CD4-positive, alpha-beta memory T cell (primary cell): ENCODE measurements around the gene CCND3. TPM values are rescaled to one million over a fixed set of nuclear protein-coding genes. Genes with fewer than 3 reads are reported as not detected.

ENCODE experiments used
- CTCF ChIA-PET: fragments of 350-600 bp; sonication (Branson Sonifier 250); formaldehyde crosslinking; loops from one replicate; lab custom pipeline; 2021; ENCODE audit warnings: inconsistent platforms; ENCODE audit not compliant: partially characterized antibody; lab: Charles Lee
- POLR2A ChIA-PET: fragments of 350-600 bp; sonication (Branson Sonifier 250); formaldehyde crosslinking; loops from one replicate; lab custom pipeline; 2021; ENCODE audit not compliant: partially characterized antibody; lab: Charles Lee
- DNase-seq, 5 donors: peaks; one replicate each; pipeline versions ENCODE4 v3.0.0 to v3.0.0-alpha.2; 2020 to 2022; ENCODE audit warnings: mixed read lengths in 1 of 5
- H3K27ac ChIP-seq: one replicate; pipeline ENCODE4 v1.7.0; 2013; ENCODE audit warnings: low read depth, low read length
- H3K27me3 ChIP-seq: 2 replicates; pipeline ENCODE4 v1.7.0; 2013; ENCODE audit warnings: mild to moderate bottlenecking, low read length, moderate library complexity; ENCODE audit not compliant: insufficient read depth
- H3K36me3 ChIP-seq: 2 replicates; pipeline ENCODE4 v1.7.0; 2013; ENCODE audit warnings: mild to moderate bottlenecking, low read length, moderate library complexity; ENCODE audit not compliant: insufficient read depth
- H3K4me1 ChIP-seq: 2 replicates; pipeline ENCODE4 v1.7.0; 2013; ENCODE audit warnings: mild to moderate bottlenecking, low read length, moderate library complexity; ENCODE audit not compliant: insufficient read depth
- H3K4me3 ChIP-seq, 2 donors: one replicate each; pipeline ENCODE4 v1.7.0; 2013; ENCODE audit warnings: low read length in 2 of 2, mild to moderate bottlenecking in 1 of 2
- H3K9me3 ChIP-seq, 2 donors: one replicate each; pipeline ENCODE4 v1.7.0; 2013; ENCODE audit warnings: low read length in 2 of 2, control low read depth in 1 of 2; ENCODE audit not compliant: control insufficient read depth in 1 of 2
- H3K27ac Mint-ChIP-seq, 7 donors: one replicate each; pipeline ENCODE4 v1.8.0; 2020 to 2021; ENCODE audit warnings: mixed read lengths in 7 of 7, mild to moderate bottlenecking in 6 of 7, inconsistent platforms in 3 of 7, moderate library complexity in 3 of 7
- H3K27me3 Mint-ChIP-seq, 2 donors: one replicate each; pipeline ENCODE4 v1.8.0; 2020 to 2021; ENCODE audit warnings: mixed read lengths in 2 of 2
- H3K36me3 Mint-ChIP-seq, 2 donors: one replicate each; pipeline ENCODE4 v1.8.0; 2020 to 2021; ENCODE audit warnings: mixed read lengths in 2 of 2, inconsistent platforms in 1 of 2, mild to moderate bottlenecking in 1 of 2
- H3K4me1 Mint-ChIP-seq, 4 donors: one replicate each; pipeline ENCODE4 v1.8.0; 2020 to 2021; ENCODE audit warnings: mixed read lengths in 4 of 4, mild to moderate bottlenecking in 1 of 4
- H3K4me3 Mint-ChIP-seq, 8 donors: one replicate each; pipeline ENCODE4 v1.8.0; 2020 to 2021; ENCODE audit warnings: mixed read lengths in 8 of 8, mild to moderate bottlenecking in 7 of 8, moderate library complexity in 6 of 8, inconsistent platforms in 3 of 8
- H3K9me3 Mint-ChIP-seq, 8 donors: one replicate each; pipeline ENCODE4 v1.8.0; 2020 to 2021; ENCODE audit warnings: mixed read lengths in 8 of 8, mild to moderate bottlenecking in 5 of 8, inconsistent platforms in 3 of 8, moderate library complexity in 1 of 8
- intact Hi-C: fragments of 100-400 bp; cut with micrococcal nuclease; formaldehyde crosslinking; loops from one replicate; pipeline ENCODE4 v1.15.1; 2023
- polyA plus RNA-seq, 2 donors: library from polyadenylated mRNA; unstranded; fragments of 300-500 nt; fragmentation: Illumina TruSeq; gene quantifications; one replicate each; pipeline ENCODE4 v1.2.3, GENCODE V29; 2021
- total RNA-seq, 2 experiments: library from RNA; stranded (reverse); gene quantifications; one replicate each; pipeline ENCODE4 v1.2.3, GENCODE V29; 2021

Gene CCND3
- total and polyA plus RNA-seq, 4 experiments from 2014 or later: 223 to 555 (median 387) TPM

DNA sequence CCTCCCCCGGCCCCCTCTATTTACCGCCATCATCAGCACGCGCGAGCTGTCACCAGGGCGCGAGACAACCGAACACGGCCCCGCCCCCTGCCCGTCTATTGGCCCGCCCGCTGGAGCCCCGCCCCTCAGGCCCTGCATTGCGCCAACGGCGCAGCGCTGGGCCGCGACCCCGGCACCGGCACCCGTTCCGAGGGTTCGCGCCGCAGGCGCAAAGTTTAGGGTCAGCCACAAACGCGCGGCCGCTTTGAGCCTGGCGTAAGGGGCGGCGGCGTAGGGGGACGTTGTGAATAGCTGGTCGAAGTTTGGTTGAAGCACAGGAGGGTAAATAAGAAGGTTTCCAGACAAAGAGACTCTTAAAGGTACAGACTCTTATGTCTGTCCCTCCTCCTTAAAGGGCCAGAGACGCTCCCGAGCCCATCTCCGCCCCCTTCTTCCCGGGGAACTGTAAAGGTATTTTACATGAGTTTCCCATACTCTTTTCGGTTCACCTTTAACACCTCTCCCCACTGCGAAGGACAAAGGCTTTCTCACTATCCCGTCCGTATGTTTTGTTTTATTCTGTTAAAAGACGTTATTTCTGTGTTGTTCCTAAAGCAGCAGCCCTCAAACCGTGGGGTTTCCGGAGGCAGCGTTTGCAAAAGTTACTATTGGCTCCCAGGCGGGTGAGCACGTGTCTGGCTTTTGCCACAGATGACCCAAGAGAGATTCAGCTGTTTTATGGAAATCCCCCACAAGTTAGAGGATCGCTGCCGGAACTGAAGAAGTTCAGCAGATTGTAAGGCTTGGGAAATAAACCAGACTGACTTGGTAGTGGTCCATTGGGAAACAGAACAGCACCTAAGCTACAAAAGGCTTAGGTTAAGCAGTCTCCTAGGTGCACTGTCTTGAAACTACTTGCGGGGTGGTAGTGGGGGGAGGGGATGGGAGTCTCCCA lies 46.0 kb downstream of the CCND3 start, which contains the start of gene USP49:
TSS of gene USP49 (minus strand) at position 76 of the 934 bp plus-strand sequence. CDS start 88,392 bp downstream, outside the sequence.
- peaks cover 9 to 12% (median 10%) of the 10 kb centered on the region in 4 donors for H3K4me1 Mint-ChIP-seq
- no peaks in the 10 kb centered on the region for H3K9me3 Mint-ChIP-seq
- Histone ChIP-seq H3K9me3 (no peaks in the 10 kb centered on the region), H3K4me1 (peaks cover 23% of the 10 kb centered on the region), H3K4me3 (peak within 1 kb of the TSS; percentile 74 to 91), H3K27ac (peak within 1 kb of the TSS; percentile 77), H3K36me3 (no peaks in the 10 kb centered on the region), H3K27me3 (no peaks in the 10 kb centered on the region)
- DNase-seq: peak; percentile 86 to 92 (median 88)
- CTCF ChIA-PET: interaction anchor here (0.6 to 4.2 kb wide), 7 partner anchors 19 to 155 kb away, joined by 3 to 27 read pairs (median 4); partner anchors contain the start of genes BYSL, MED20, TAF8 and TOMM6
- peak within 1 kb of the TSS in 2 of 8 donors; percentile 90 to 98 for H3K4me3 Mint-ChIP-seq
- peak within 1 kb of the TSS in 6 of 7 donors; percentile 79 to 94 (median 90) for H3K27ac Mint-ChIP-seq
- H3K27me3 Mint-ChIP-seq: no peaks in the 10 kb centered on the region
- POLR2A ChIA-PET: interaction anchor here (1.1 to 3.5 kb wide), 9 partner anchors 11 to 167 kb away, joined by 3 to 24 read pairs (median 8); partner anchors contain the start of genes BYSL, MED20, TAF8 and TOMM6
- intact Hi-C loops: loop anchor here (1.0 to 2.0 kb wide), 4 partner anchors 26 to 149 kb away; partner anchors contain the start of genes BYSL, MED20, PRICKLE4 and TOMM6
- H3K36me3 Mint-ChIP-seq: peaks cover 0 to 6% of the 10 kb centered on the region in 2 donors

GRCh38 chr6:41894366-41895299 lies 47.0 kb downstream of the CCND3 start:
- H3K4me1 Mint-ChIP-seq: peaks cover 9 to 12% (median 10%) of the 10 kb centered on the region in 4 donors
- H3K27me3 ChIP-seq: no peaks in the 10 kb centered on the region
- no peaks in the 10 kb centered on the region for H3K9me3 Mint-ChIP-seq
- H3K9me3 ChIP-seq: no peaks in the 10 kb centered on the region
- CTCF ChIA-PET: interaction anchor here (0.6 to 4.2 kb wide), 5 partner anchors 18 to 151 kb away, joined by 3 to 27 read pairs (median 4); partner anchors contain the start of genes BYSL, MED20 and TOMM6
- H3K4me3 Mint-ChIP-seq: peak overlapping the region in 2 of 8 donors; percentile 90 to 98
- peaks cover 23% of the 10 kb centered on the region for H3K4me1 ChIP-seq
- no peaks in the 10 kb centered on the region for H3K36me3 ChIP-seq
- H3K27ac Mint-ChIP-seq: peak overlapping the region in 4 of 7 donors; percentile 79 to 94 (median 90)
- peak in 1 of 5 donors; percentile 6 for DNase-seq
- peak overlapping the region; percentile 30 to 91 for H3K4me3 ChIP-seq
- H3K36me3 Mint-ChIP-seq: peaks cover 0 to 6% of the 10 kb centered on the region in 2 donors
- POLR2A ChIA-PET: interaction anchor here (1.1 to 3.5 kb wide), 7 partner anchors 12 to 168 kb away, joined by 4 to 24 read pairs (median 10); partner anchors contain the start of genes BYSL, MED20, TAF8 and TOMM6
- H3K27ac ChIP-seq: peak overlapping the region; percentile 77
- H3K27me3 Mint-ChIP-seq: no peaks in the 10 kb centered on the region
- intact Hi-C loops: loop anchor here (1.0 to 2.0 kb wide), 4 partner anchors 27 to 150 kb away; partner anchors contain the start of genes BYSL, MED20, PRICKLE4 and TOMM6

- Mint-ChIP-seq H3K36me3 (peaks cover 0 to 6% of the 10 kb centered on the region in 2 donors), H3K9me3 (no peaks in the 10 kb centered on the region), H3K27ac (no peak overlapping the region), H3K4me1 (peaks cover 9 to 12% (median 10%) of the 10 kb centered on the region in 4 donors), H3K4me3 (no peak overlapping the region), H3K27me3 (no peaks in the 10 kb centered on the region)
- Histone ChIP-seq H3K36me3 (no peaks in the 10 kb centered on the region), H3K9me3 (no peaks in the 10 kb centered on the region), H3K4me3 (no peak overlapping the region), H3K4me1 (peaks cover 23% of the 10 kb centered on the region), H3K27ac (no peak overlapping the region), H3K27me3 (no peaks in the 10 kb centered on the region)
- no peak for DNase-seq
- ChIA-PET CTCF (interaction anchor here (0.9 to 4.2 kb wide), 4 partner anchors 11 to 153 kb away, joined by 3 to 27 read pairs (median 4); partner anchors contain the start of genes BYSL and MED20), POLR2A (interaction anchor here (0.6 to 0.8 kb wide), 2 partner anchors 28 to 1736 kb away, joined by 3 to 4 read pairs; partner anchors contain the start of genes BYSL, GTPBP2 and MED20)
- intact Hi-C loops: no loop called here
These were observed 48.6 kb downstream of the CCND3 start for GRCh38 chr6:41892921-41893564.

- H3K27ac ChIP-seq: no peak overlapping the region
- H3K9me3 ChIP-seq: no peaks in the 10 kb centered on the region
- H3K27me3 ChIP-seq: no peaks in the 10 kb centered on the region
- no peak overlapping the region for H3K4me3 Mint-ChIP-seq
- no peaks in the 10 kb centered on the region for H3K36me3 Mint-ChIP-seq
- intact Hi-C loops: no loop called here
- H3K36me3 ChIP-seq: no peaks in the 10 kb centered on the region
- no peaks in the 10 kb centered on the region for H3K4me1 ChIP-seq
- H3K27ac Mint-ChIP-seq: no peak overlapping the region
- H3K4me1 Mint-ChIP-seq: peaks cover 0 to 2% (median 0%) of the 10 kb centered on the region in 4 donors
- no peaks in the 10 kb centered on the region for H3K27me3 Mint-ChIP-seq
- ChIA-PET POLR2A (interaction anchor here (1.4 kb wide), 1 partner anchor 164 kb away, joined by 4 read pairs; no protein-coding TSS in a partner anchor), CTCF (interaction anchor here (0.6 to 0.8 kb wide), 2 partner anchors 12 to 34 kb away, joined by 3 to 4 read pairs; partner anchors contain the start of genes BYSL and MED20)
- H3K4me3 ChIP-seq: no peak overlapping the region
- no peaks in the 10 kb centered on the region for H3K9me3 Mint-ChIP-seq
- DNase-seq: no peak
These were observed 54.3 kb downstream of the CCND3 start for GRCh38 chr6:41887331-41887751.

- H3K27ac ChIP-seq: no peak overlapping the region
- no peaks in the 10 kb centered on the region for H3K9me3 ChIP-seq
- H3K4me1 ChIP-seq: no peaks in the 10 kb centered on the region
- Mint-ChIP-seq H3K4me3 (no peak overlapping the region), H3K4me1 (peaks cover 0 to 2% (median 0%) of the 10 kb centered on the region in 4 donors), H3K27ac (no peak overlapping the region), H3K36me3 (no peaks in the 10 kb centered on the region), H3K9me3 (no peaks in the 10 kb centered on the region), H3K27me3 (no peaks in the 10 kb centered on the region)
- H3K36me3 ChIP-seq: no peaks in the 10 kb centered on the region
- DNase-seq: no peak
- H3K4me3 ChIP-seq: no peak overlapping the region
- intact Hi-C loops: no loop called here
- ChIA-PET CTCF (no interaction called here), POLR2A (no interaction called here)
- no peaks in the 10 kb centered on the region for H3K27me3 ChIP-seq
These were observed 55.7 kb downstream of the CCND3 start for GRCh38 chr6:41885930-41886329.

DNA sequence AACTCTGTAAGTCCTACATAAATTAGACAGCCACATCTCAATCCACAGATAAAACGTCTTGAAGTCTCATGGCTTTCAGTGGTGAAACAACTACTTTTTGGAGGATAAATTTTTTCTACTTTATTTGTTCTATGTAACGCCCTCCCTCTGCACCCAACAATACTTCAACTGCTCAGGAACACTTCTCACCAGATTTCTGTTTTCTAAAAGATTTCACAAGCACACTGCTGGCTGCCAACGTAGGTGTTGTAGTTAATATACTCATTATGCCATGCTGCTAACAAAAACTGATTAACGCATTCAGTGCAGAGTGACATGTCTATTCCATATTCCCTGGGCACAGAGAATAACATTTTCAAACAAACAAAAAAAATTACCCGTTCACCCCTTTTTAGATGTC lies 56.7 kb downstream of the CCND3 start:
- Mint-ChIP-seq H3K36me3 (no peaks in the 10 kb centered on the region), H3K9me3 (no peaks in the 10 kb centered on the region), H3K4me1 (peaks cover 0 to 2% (median 0%) of the 10 kb centered on the region in 4 donors), H3K27me3 (no peaks in the 10 kb centered on the region), H3K27ac (no peak overlapping the region), H3K4me3 (no peak overlapping the region)
- H3K4me1 ChIP-seq: no peaks in the 10 kb centered on the region
- H3K27ac ChIP-seq: no peak overlapping the region
- no peak overlapping the region for H3K4me3 ChIP-seq
- no peaks in the 10 kb centered on the region for H3K27me3 ChIP-seq
- no peak for DNase-seq
- ChIA-PET CTCF (no interaction called here), POLR2A (no interaction called here)
- H3K36me3 ChIP-seq: no peaks in the 10 kb centered on the region
- H3K9me3 ChIP-seq: no peaks in the 10 kb centered on the region
- intact Hi-C loops: no loop called here
